Left lung (tissue), 10 donors: ENCODE results near the gene SBF1. TPM values are rescaled to one million over a fixed set of nuclear protein-coding genes. Genes with fewer than 3 reads are reported as not detected.

Source experiments
- ATAC-seq: fragments of 200-7000 bp; cut with Tn5 transposase; one replicate; pipeline ENCODE4 v1.9.1; 2020; ENCODE audit warnings: moderate library complexity
- DNase-seq, 4 donors: peaks; one replicate each; pipeline ENCODE4 v3.0.0-alpha.2; 2013 to 2020
- H3K27ac ChIP-seq, 2 donors: fragments of 200-600 bp; sonication (generic) in 1 of 2; one replicate each; pipeline versions ENCODE4 v1.5.0 to v1.8.0; 2020 to 2021
- H3K27me3 ChIP-seq, 2 donors: fragments of 200-600 bp; sonication (generic) in 1 of 2; one replicate each; pipeline versions ENCODE4 v1.5.0 to v1.8.0; 2020 to 2021
- H3K36me3 ChIP-seq, 2 donors: fragments of 200-600 bp; sonication (generic) in 1 of 2; one replicate each; pipeline versions ENCODE4 v1.5.0 to v1.8.0; 2020 to 2021
- H3K4me1 ChIP-seq, 2 donors: fragments of 200-600 bp; one replicate each; pipeline ENCODE4 v1.8.0; 2021
- H3K4me3 ChIP-seq, 2 donors: fragments of 200-600 bp; sonication (generic) in 1 of 2; one replicate each; pipeline versions ENCODE4 v1.5.0 to v1.8.0; 2020 to 2021; ENCODE audit warnings: mild to moderate bottlenecking in 1 of 2
- H3K9me3 ChIP-seq, 2 donors: fragments of 200-600 bp; sonication (generic) in 1 of 2; one replicate each; pipeline versions ENCODE4 v1.5.0 to v1.8.0; 2020 to 2021
- intact Hi-C, 2 donors: fragments of 100-400 bp; cut with DNase I; formaldehyde crosslinking; loops; one replicate each; pipeline versions ENCODE4 v1.11.2 to v1.14.2; 2022
- polyA plus RNA-seq, 6 donors: library from polyadenylated mRNA; unstranded; fragments of 120-200 nt; gene quantifications; one replicate each; pipeline ENCODE4 v1.2.1, GENCODE V29; 2013; ENCODE audit not compliant: insufficient read length in 6 of 6
- total RNA-seq, 2 donors: library from RNA; stranded (reverse); fragmentation: NEBNext Ultra II Directional; extraction: Animal tissue kit (Norgen Biotek cat#: 25700); gene quantifications; one replicate each; pipeline ENCODE4 v1.2.1, GENCODE V29; 2021
- TF ChIP-seq, protein P1 (sequence below), 2 donors: fragments of 200-600 bp; sonication (generic) in 1 of 2; IDR thresholded peaks; one replicate each; pipeline versions ENCODE4 v1.5.0 to v1.8.0; 2021; ENCODE audit warnings: antibody characterized with exemption in 2 of 2
- donor health status: DM: no; HTN: yes; CAD: no.
- donor health status: DM: no; HTN: no; CAD: no.

SBF1 gene
- total and polyA plus RNA-seq, 8 donors: 31.6 to 69.9 (median 41.9) TPM

GRCh38 chr22:50481440-50482106, 6.7 kb upstream of the SBF1 start, which contains the start of gene ADM2:
ADM2 (plus strand) TSS chr22:50481543; CDS start chr22:50481848, 305 bp downstream.
- intact Hi-C loops: no loop called here
- peak within 1 kb of the TSS; percentile 36 to 67 for H3K4me3 ChIP-seq
- TF ChIP-seq, protein P1, sequence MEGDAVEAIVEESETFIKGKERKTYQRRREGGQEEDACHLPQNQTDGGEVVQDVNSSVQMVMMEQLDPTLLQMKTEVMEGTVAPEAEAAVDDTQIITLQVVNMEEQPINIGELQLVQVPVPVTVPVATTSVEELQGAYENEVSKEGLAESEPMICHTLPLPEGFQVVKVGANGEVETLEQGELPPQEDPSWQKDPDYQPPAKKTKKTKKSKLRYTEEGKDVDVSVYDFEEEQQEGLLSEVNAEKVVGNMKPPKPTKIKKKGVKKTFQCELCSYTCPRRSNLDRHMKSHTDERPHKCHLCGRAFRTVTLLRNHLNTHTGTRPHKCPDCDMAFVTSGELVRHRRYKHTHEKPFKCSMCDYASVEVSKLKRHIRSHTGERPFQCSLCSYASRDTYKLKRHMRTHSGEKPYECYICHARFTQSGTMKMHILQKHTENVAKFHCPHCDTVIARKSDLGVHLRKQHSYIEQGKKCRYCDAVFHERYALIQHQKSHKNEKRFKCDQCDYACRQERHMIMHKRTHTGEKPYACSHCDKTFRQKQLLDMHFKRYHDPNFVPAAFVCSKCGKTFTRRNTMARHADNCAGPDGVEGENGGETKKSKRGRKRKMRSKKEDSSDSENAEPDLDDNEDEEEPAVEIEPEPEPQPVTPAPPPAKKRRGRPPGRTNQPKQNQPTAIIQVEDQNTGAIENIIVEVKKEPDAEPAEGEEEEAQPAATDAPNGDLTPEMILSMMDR (IDR thresholded peaks at IDR 0.05): no peak
- H3K27ac ChIP-seq: no peak within 1 kb of the TSS
- H3K36me3 ChIP-seq: no peaks in the 10 kb centered on the region
- H3K9me3 ChIP-seq: no peaks in the 10 kb centered on the region
- H3K27me3 ChIP-seq: peaks cover 22 to 82% of the 10 kb centered on the region in 2 donors
- DNase-seq (peak in 2 of 4 donors; percentile 41 to 92), ATAC-seq (peak; percentile 73)
- peaks cover 5 to 15% of the 10 kb centered on the region in 2 donors for H3K4me1 ChIP-seq

- no peaks in the 10 kb centered on the region for H3K9me3 ChIP-seq
- H3K4me1 ChIP-seq: peaks cover 5 to 15% of the 10 kb centered on the region in 2 donors
- no peak overlapping the region for H3K27ac ChIP-seq
- DNase-seq (peak in 1 of 4 donors; percentile 81), ATAC-seq (no peak)
- H3K27me3 ChIP-seq: peaks cover 22 to 80% of the 10 kb centered on the region in 2 donors
- TF ChIP-seq, protein P1 (IDR thresholded peaks at IDR 0.05): no peak
- no peaks in the 10 kb centered on the region for H3K36me3 ChIP-seq
- intact Hi-C loops: no loop called here
- H3K4me3 ChIP-seq: peak overlapping the region; percentile 36 to 67
These were observed 6.2 kb upstream of the SBF1 start for GRCh38 chr22:50481045-50481439.

GRCh38 chr22:50479721-50480120, 4.9 kb upstream of the SBF1 start:
- H3K27me3 ChIP-seq: peaks cover 22 to 67% of the 10 kb centered on the region in 2 donors

GRCh38 chr22:50477923-50478322, 3.1 kb upstream of the SBF1 start:
- ATAC-seq (no peak), DNase-seq (no peak)
- Histone ChIP-seq H3K36me3 (no peaks in the 10 kb centered on the region), H3K27ac (no peak overlapping the region), H3K4me1 (peaks cover 20 to 37% of the 10 kb centered on the region in 2 donors), H3K27me3 (peaks cover 22 to 50% of the 10 kb centered on the region in 2 donors), H3K9me3 (no peaks in the 10 kb centered on the region), H3K4me3 (no peak overlapping the region)
- intact Hi-C loops: no loop called here
- TF ChIP-seq, protein P1 (IDR thresholded peaks at IDR 0.05): no peak

More at GRCh38 chr22:50479721-50480120, 4.9 kb upstream of the SBF1 start:
- Histone ChIP-seq H3K27ac (no peak overlapping the region), H3K36me3 (no peaks in the 10 kb centered on the region), H3K4me1 (peaks cover 9 to 22% of the 10 kb centered on the region in 2 donors), H3K9me3 (no peaks in the 10 kb centered on the region), H3K4me3 (no peak overlapping the region)
- ATAC-seq (no peak), DNase-seq (no peak)
- intact Hi-C loops: no loop called here
- TF ChIP-seq, protein P1 (IDR thresholded peaks at IDR 0.05): no peak

DNA sequence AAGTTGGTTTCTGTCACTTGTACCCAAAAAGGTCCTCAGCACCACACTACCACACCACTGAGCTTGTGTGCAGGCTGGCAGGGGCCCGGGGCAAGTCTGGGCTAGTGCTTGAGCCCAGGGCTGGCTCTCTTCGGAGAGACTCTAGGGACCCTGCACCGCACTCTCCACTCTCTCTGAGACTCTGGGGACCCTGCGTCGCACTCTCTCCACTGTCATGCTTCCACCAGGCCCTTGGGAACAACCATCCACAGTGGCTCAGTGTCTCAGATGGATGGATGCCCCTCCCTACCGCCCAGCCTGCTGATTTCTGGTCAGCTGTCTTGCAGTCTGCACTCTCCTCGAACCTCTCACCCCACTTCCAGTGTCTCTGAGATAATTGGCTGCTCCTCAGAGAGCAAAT, 2.0 kb upstream of the SBF1 start:
- Histone ChIP-seq H3K36me3 (no peaks in the 10 kb centered on the region), H3K27ac (no peak overlapping the region), H3K27me3 (peaks cover 18 to 39% of the 10 kb centered on the region in 2 donors), H3K4me1 (peaks cover 28 to 42% of the 10 kb centered on the region in 2 donors), H3K9me3 (no peaks in the 10 kb centered on the region), H3K4me3 (no peak overlapping the region)
- TF ChIP-seq, protein P1 (IDR thresholded peaks at IDR 0.05): no peak
- no peak for ATAC-seq
- DNase-seq: no peak
- intact Hi-C loops: no loop called here
